ENCODE measurements around the gene STKLD1. TPM values are rescaled to one million over a fixed set of nuclear protein-coding genes. Genes with fewer than 3 reads are reported as not detected.

STKLD1 gene
- total and polyA plus RNA-seq, 12 donors: 0.71 to 6.0 (median 2.2) TPM; not detected in 2

DNA sequence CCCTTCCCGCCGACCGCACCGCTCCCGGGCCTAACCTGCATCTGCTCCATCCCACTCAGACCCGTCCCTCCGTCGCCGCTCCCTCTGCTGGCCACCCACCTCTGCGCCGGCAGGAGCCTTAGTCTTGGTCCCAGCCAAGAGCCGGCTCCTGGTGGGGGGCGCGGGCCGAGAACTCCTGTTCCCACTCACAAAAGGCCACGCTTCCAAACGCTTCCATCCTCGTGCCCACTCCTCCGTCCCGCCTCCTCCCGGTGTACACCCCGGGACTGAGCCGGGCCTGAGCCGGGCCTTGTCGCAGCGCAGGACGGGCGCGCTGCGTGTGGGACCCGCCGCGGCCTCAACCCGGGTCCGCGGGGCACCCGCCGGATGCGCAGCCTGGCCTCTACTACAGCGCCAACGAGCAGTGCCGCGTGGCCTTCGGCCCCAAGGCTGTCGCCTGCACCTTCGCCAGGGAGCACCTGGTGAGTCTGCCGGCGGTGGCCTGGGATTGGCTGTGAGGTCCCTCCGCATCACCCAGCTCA lies 53.5 kb downstream of the STKLD1 start:
- Histone ChIP-seq H3K36me3 (replicated peaks in 1 of 2) (no peaks in the 10 kb centered on the region), H3K4me3 (no peak overlapping the region), H3K9me3 (replicated peaks in 1 of 3) (no peaks in the 10 kb centered on the region), H3K27me3 (peaks cover 8% of the 10 kb centered on the region), H3K27ac (no peak overlapping the region), H3K4me1 (replicated peaks in 1 of 2) (no peaks in the 10 kb centered on the region)
- TF ChIP-seq POLR2A (IDR thresholded peaks at IDR 0.05): no peak
- TF ChIP-seq, protein P1, sequence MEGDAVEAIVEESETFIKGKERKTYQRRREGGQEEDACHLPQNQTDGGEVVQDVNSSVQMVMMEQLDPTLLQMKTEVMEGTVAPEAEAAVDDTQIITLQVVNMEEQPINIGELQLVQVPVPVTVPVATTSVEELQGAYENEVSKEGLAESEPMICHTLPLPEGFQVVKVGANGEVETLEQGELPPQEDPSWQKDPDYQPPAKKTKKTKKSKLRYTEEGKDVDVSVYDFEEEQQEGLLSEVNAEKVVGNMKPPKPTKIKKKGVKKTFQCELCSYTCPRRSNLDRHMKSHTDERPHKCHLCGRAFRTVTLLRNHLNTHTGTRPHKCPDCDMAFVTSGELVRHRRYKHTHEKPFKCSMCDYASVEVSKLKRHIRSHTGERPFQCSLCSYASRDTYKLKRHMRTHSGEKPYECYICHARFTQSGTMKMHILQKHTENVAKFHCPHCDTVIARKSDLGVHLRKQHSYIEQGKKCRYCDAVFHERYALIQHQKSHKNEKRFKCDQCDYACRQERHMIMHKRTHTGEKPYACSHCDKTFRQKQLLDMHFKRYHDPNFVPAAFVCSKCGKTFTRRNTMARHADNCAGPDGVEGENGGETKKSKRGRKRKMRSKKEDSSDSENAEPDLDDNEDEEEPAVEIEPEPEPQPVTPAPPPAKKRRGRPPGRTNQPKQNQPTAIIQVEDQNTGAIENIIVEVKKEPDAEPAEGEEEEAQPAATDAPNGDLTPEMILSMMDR (IDR thresholded peaks at IDR 0.05): peak in 5 of 6 experiments; percentile 18 to 46 (median 26)
- WGBS, 4 donors: 10 to 26% (median 19%) methylated on average over 4 to 49 of the region's 49 CpGs
- intact Hi-C loops (cut with DNase I): no loop called here
- DNase-seq: peak in 3 of 7 donors; percentile 17 to 41 (median 35)

DNA sequence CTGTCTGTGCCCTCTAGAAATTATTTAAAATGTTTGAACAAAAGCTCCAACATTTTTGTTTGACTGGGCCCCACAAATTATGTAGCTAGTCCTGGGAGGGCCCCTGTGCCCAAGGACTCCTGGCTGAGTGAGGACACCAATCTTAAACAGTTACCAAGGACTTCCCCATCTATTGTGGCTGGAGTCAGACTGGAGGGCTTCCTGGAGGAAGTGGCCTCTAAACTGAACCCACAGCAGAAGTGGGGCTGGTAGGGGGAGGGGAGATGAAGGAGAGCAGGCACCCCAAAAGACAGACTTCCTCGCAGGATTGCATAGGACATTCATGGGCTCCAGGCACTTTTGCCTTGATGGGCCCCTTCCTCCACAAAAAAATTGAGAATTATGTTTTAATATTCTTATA lies 54.1 kb downstream of the STKLD1 start:
- DNase-seq: no peak
- H3K9me3 ChIP-seq (replicated peaks in 1 of 3): no peaks in the 10 kb centered on the region
- no peaks in the 10 kb centered on the region for H3K36me3 ChIP-seq (replicated peaks in 1 of 2)
- H3K27ac ChIP-seq: no peak overlapping the region
- TF ChIP-seq, protein P1 (IDR thresholded peaks at IDR 0.05): no peak
- no peak for TF ChIP-seq POLR2A (IDR thresholded peaks at IDR 0.05)
- no peaks in the 10 kb centered on the region for H3K4me1 ChIP-seq (replicated peaks in 1 of 2)
- peaks cover 8% of the 10 kb centered on the region for H3K27me3 ChIP-seq
- intact Hi-C loops (cut with DNase I): no loop called here
- WGBS, 4 donors: 87 to 96% (median 92%) methylated on average over 1 of the region's 1 CpG
- no peak overlapping the region for H3K4me3 ChIP-seq

DNA sequence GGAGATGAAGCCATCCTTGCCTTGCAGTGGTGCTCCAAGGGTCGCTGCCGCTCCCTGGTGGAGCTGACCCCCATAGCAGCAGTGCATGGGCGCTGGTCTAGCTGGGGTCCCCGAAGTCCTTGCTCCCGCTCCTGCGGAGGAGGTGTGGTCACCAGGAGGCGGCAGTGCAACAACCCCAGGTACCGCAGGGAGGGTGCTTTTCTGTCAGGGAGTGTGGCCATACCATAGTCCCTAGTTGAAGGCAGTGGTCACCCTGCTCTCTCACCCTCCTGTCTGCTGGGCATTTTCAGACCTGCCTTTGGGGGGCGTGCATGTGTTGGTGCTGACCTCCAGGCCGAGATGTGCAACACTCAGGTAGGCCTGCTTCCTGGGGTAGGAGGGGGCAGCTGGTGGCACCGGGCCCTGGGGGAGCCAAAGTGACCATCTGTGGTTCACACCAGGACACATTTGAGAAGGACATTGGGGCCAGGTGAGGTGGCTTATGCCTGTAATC lies 57.2 kb downstream of the STKLD1 start:
- TF ChIP-seq, protein P1 (IDR thresholded peaks at IDR 0.05): no peak
- TF ChIP-seq POLR2A (IDR thresholded peaks at IDR 0.05): no peak
- no peaks in the 10 kb centered on the region for H3K4me1 ChIP-seq (replicated peaks in 1 of 2)
- peaks cover 3% of the 10 kb centered on the region for H3K27me3 ChIP-seq
- WGBS, 4 donors: 82 to 97% (median 85%) methylated on average over 5 to 11 of the region's 11 CpGs
- no peak overlapping the region for H3K27ac ChIP-seq
- H3K36me3 ChIP-seq (replicated peaks in 1 of 2): no peaks in the 10 kb centered on the region
- intact Hi-C loops (cut with DNase I): no loop called here
- no peak overlapping the region for H3K4me3 ChIP-seq
- no peak for DNase-seq
- H3K9me3 ChIP-seq (replicated peaks in 1 of 3): no peaks in the 10 kb centered on the region

DNA sequence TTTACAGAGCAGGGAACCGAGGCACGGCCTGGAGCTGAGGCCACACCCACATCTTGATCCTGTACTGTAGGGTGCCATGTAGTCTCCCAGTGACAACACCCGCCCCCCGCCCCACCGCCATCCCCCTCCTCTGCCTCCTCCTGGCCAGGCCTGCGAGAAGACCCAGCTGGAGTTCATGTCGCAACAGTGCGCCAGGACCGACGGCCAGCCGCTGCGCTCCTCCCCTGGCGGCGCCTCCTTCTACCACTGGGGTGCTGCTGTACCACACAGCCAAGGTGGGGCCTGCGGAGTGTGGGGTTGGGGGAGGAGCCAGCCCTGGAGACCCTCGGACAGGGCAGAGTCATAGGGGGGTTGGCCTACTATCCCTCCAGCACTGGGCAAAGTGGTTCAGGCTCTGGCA lies 60.5 kb downstream of the STKLD1 start:
- no peaks in the 10 kb centered on the region for H3K27me3 ChIP-seq
- no peaks in the 10 kb centered on the region for H3K9me3 ChIP-seq (replicated peaks in 1 of 3)
- no peak overlapping the region for H3K4me3 ChIP-seq
- no peak for TF ChIP-seq POLR2A (IDR thresholded peaks at IDR 0.05)
- TF ChIP-seq, protein P1 (IDR thresholded peaks at IDR 0.05): no peak
- no peaks in the 10 kb centered on the region for H3K4me1 ChIP-seq (replicated peaks in 1 of 2)
- H3K36me3 ChIP-seq (replicated peaks in 1 of 2): no peaks in the 10 kb centered on the region
- 62 to 87% (median 80%) methylated on average over 2 to 16 of the region's 16 CpGs for WGBS, 4 donors
- intact Hi-C loops (cut with DNase I): no loop called here
- DNase-seq: no peak
- no peak overlapping the region for H3K27ac ChIP-seq
